Measurements from ENCODE around the gene NUAK2.

The NUAK2 gene

DNA sequence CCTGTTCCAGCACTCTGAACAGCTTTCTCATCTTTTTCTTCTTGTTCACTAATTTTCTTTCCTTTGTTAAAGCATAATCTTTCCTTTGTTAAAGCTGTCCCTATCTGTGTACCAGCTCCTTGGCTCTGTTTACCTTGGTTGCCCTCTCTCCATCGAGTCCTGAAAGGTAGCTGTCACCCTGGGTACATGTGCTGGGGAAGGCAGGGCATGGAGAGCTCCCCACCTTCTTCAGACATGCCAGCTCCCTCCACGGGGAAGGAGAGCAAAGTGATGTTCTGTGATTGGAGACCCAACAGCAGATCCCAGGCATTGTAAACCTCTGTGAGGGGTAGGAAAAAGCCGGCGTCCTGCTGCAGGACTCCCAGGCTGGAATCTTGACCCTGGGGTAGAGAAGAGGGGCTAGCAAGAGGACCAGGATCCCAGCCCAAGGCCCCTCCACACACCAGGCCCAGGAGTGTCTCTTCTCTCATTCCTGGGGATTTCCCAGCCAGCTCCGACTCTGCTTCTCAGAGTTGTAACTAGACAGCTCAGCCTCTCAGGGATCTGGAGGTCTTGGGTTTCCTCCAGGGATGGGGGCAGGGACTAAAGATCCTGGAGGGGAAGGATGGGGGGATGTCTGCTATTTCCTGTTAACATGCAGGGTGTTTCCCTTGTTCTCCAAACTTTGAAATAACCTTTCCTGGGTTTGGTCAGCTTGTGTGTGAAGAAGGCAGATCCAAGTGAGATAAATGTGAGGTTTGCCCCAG is 59.4 kb downstream of the NUAK2 start:
- DNase-seq, result no peak
- no peak for TF ChIP-seq POLR2A (IDR thresholded peaks at IDR 0.05; ENCODE audit: low read length)
- no peak for TF ChIP-seq GATA1 (IDR thresholded peaks at IDR 0.05; ENCODE audit: low read depth, low read length)

DNA sequence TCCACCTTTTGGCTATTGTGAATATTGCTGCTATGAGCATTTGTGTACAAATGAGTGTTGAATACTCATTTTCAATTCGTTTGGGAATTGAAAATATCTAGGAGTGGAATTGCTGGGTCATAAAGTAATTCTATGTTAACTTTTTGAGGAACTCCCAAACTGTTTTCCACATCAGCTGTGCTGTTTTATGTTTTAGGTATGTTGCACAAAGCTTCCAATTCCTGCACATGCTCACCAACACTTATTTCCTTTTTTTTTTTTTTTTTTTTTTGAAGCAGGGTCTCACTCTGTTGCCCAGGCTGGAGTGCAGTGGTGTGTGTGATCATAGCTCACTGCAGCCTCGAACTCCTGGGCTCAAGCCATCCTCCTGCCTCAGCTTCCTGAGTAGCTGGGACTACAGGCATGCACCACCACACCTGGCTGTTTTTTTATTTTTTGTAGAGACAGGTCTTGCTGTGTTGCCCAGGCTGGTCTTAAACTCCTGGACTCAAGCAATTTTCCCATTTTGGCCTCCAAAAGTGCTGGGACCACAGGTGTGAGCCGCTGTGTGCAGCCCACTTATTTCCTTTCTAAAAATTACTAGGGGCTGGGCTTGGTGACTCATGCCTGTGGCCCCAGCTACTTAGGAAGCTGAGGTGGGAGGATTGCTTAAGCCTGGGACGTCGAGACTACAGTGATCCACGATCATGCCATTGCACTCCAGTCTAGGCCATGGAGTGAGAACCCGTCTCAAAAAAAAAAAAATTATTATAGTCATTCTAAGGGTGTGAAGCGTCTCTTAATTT is 60.4 kb downstream of the NUAK2 start:
- no peak for TF ChIP-seq GATA1 (IDR thresholded peaks at IDR 0.05; ENCODE audit: low read depth, low read length)
- no peak for TF ChIP-seq POLR2A (IDR thresholded peaks at IDR 0.05; ENCODE audit: low read length)
- peak in 1 of 2 experiments; percentile 30 for DNase-seq

DNA sequence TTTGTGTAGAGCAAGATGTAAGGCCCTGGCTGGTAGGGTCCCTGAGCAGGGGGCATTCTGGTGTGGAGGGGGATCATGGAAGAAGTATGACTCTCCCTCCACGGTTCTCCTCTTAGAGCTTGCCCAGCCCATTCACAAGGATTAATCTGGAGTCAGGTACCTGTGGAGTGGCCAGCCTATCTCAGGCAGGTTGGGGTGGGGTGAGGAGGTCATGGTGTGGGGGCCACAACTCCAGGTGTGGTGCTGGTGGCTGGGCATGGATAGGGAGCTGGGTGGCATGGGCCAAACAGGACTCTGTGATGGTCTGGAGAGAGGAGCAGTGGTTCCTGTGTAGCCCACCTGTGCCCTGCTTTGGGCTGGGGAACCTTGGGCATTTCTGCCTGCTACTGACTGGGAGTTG is 61.5 kb downstream of the NUAK2 start:
- TF ChIP-seq GATA1 (IDR thresholded peaks at IDR 0.05; ENCODE audit: low read depth, low read length) (no peak), POLR2A (IDR thresholded peaks at IDR 0.05; ENCODE audit: low read length) (no peak)
- no peak for DNase-seq

DNA sequence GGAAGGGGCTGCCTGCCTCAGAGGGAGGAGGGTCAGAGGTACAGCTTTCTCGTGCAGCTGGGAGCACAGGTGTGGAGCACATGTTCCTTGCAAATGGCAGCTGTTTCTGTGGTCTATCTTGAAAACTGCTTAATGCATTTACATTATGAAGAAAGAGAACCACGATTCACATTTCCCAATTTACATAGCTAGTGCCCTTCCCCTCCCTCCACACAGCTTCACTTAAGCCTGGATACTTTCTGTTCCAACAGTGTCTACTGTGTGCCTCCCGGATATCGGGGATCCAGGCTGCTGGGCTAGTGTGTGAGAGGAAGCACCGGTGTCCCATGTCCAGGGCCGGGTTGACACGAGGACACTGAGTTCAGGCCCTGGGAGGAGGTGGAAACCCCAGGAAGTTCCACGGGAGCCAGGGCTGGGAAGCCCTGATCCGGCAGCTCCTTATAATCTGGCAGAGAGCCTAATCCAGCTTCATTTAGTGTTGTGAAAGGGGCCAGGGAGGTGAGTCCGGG is 62.2 kb downstream of the NUAK2 start:
- DNase-seq, result no peak
- TF ChIP-seq POLR2A (IDR thresholded peaks at IDR 0.05; ENCODE audit: low read length) (no peak), GATA1 (IDR thresholded peaks at IDR 0.05; ENCODE audit: low read depth, low read length) (no peak)

DNA sequence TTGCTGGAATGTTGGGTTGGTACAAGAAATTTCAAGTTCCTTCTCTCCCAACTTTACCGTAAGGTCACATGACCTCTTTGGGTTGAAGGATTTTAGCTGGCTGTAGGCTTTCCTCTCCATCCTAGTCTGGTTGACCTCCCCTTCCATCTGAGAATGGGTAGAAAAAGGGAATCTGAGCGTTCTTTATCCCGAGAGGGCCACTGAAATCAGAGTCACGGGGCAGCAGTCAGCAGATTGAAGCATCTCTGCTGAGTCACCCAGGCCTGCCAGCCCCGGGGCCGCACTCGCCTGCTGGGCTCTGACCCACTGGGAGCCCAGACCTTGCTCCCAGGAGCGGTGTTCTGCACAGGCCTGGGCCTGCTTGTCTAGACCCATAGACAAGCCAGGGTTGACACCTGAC is 62.8 kb downstream of the NUAK2 start:
- DNase-seq, result peak in 1 of 2 experiments; percentile 43
- TF ChIP-seq POLR2A (IDR thresholded peaks at IDR 0.05; ENCODE audit: low read length) (no peak), GATA1 (IDR thresholded peaks at IDR 0.05; ENCODE audit: low read depth, low read length) (no peak)

DNA sequence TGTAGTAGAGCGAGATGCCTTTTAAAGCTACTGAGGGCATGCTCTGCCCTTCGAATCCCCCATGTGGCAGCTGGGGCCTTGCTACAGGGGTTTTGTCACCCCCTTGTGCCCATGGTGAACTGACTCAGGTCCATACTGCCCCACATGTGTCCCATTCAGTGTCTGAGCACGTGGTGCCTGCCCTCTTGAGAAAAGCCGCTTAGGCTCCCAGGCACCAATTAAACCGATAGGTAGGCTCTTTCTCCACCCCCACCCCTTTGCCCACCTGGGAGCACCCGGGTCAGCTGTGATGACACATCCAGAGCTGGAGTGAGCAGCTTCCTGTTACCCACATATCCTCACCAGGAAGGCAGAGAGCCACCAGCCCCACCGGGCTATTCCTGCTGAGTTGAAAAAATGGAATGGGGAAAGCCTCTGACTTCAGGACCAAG is 63.3 kb downstream of the NUAK2 start:
- TF ChIP-seq POLR2A (IDR thresholded peaks at IDR 0.05; ENCODE audit: low read length), result no peak
- TF ChIP-seq GATA1 (IDR thresholded peaks at IDR 0.05; ENCODE audit: low read depth, low read length), result no peak
- DNase-seq, result no peak

DNA sequence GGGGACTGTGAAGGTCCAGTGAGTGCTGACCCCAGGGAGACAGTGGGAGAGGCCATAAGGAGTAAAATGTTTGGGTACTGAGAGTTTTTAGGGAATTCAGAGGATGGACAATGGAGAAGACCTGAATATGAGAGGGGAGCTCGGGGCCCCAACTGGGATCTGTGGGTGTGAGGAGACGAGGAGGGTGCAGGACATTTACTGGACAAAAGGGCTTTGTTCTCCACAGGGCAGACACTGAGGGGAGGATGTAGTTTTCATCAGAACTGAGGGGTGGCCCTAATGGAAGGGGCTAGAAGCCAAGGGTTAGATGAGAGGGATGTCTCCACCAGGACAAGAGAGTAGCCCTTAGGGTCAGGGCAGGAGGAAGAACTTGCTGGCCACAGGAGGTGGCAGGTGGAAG is 63.8 kb downstream of the NUAK2 start:
- DNase-seq, result no peak
- TF ChIP-seq POLR2A (IDR thresholded peaks at IDR 0.05; ENCODE audit: low read length) (no peak), GATA1 (IDR thresholded peaks at IDR 0.05; ENCODE audit: low read depth, low read length) (no peak)

DNA sequence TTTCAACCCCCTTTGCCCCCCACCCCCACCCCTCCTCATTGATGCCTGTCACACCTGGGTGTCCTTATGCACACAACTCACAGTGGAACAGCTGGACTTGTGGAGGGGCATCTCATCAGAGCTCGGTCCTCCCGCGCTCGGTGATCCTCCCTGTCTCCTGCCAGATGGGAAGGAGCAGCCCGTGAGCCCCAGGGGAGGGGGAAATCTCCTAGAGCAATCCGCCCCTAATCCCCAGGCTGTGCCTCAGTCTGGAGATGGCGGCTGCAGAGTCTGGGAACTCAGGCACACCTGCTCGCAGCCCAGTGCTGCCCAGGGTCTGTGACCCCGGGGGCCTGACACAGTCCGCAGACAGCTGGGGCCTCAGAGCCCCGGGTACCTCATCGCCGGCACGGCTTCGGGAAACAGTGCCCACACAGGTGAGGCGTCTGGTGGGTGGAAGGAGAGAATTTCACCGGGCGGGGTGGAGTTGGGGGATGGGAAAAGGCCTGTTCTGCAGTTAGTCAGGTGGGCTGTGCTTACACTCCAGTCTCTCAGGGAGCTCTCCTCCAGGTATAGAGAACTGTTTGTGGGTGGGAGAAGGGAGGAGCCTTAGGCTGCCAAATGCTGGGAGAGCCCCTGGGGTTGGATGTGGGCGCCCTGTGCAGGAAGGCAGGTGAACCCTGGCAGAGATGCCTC is 64.5 kb downstream of the NUAK2 start:
- no peak for TF ChIP-seq GATA1 (IDR thresholded peaks at IDR 0.05; ENCODE audit: low read depth, low read length)
- no peak for TF ChIP-seq POLR2A (IDR thresholded peaks at IDR 0.05; ENCODE audit: low read length)
- no peak for DNase-seq

DNA sequence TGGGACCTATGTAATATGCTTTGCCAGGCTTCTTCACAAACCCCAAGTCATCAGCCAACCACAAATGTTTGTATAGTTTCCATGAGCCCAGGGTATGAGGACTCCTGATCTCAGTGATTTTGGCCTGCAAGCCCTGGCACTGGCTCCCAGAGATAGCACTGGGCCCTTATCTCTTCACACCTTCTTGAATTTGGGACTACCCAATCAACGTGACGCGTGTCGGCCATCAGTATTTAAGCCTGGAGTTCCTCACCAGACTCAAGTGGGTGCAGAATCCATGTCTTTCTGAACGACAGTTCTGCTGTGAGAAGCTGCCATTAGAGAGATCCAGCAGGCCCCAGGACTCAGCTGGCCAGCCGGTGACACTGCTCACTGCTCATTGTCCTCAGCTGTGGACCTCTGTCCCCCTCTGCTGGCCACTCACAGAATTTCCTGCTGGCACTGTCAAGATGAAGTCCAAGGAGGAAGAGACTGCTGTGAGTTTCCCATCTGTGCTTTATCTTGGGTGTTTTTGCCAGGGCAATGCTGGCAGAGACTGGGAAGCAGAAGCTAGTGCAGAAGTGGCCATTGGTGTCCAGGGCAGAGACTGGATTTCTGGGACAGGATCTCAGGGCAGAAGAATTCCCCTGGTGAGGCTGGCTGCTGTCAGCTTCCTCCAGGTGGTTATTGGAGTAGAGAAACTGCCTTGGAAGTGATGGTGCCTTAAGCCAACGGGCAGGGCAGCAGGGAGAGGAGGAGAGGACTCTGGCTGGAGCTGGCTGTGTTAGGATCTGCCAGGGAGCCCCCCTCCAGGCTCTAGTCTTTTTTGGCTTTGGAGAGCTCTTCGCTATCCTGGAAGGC is 65.4 kb downstream of the NUAK2 start:
- TF ChIP-seq GATA1 (IDR thresholded peaks at IDR 0.05; ENCODE audit: low read depth, low read length), result peak; percentile 84
- TF ChIP-seq POLR2A (IDR thresholded peaks at IDR 0.05; ENCODE audit: low read length), result peak; percentile 93
- DNase-seq, result peak; percentile 95 to 98
